Measurements from ENCODE around the gene FAM9C. TPM values are rescaled to one million over a fixed set of nuclear protein-coding genes. Genes with fewer than 3 reads are reported as not detected.

Gene FAM9C
- total RNA-seq, 1 experiment from 2014 or later: not detected

GRCh38 chrX:13014111-13015096, 30.0 kb downstream of the FAM9C start:
- Histone ChIP-seq H3K27ac (ENCODE audit: low read length) (peak overlapping the region; percentile 75), H3K4me1 (ENCODE audit: control insufficient read depth, insufficient read depth, low read length) (no peaks in the 10 kb centered on the region; the same call in 1 of the 2 replicates), H3K27me3 (ENCODE audit: control insufficient read depth, insufficient read depth, low read length) (no peaks in the 10 kb centered on the region), H3K4me3 (ENCODE audit: low read depth in 2 of 2, low read length in 2 of 2) (no peak overlapping the region), H3K9me3 (ENCODE audit: control insufficient read depth, insufficient read depth, low read depth, low read length) (no peaks in the 10 kb centered on the region), H3K36me3 (ENCODE audit: control insufficient read depth, insufficient read depth, low read length) (no peaks in the 10 kb centered on the region)
- ChIA-PET CTCF (no interaction called here), POLR2A (no interaction called here)
- BruUV-seq (replicated peaks): no TSS peak
- TF ChIP-seq SIN3A (IDR thresholded peaks at IDR 0.05; ENCODE audit: borderline replicate concordance, insufficient read depth, low read depth, low read length) (no peak), TCF7L2 (IDR thresholded peaks at IDR 0.05; ENCODE audit: low read depth, low read length) (no peak), REST (IDR thresholded peaks at IDR 0.05; ENCODE audit: insufficient read depth in 1 of 2, low read depth in 2 of 2, low read length in 1 of 2) (no peak), POLR2AphosphoS5 (IDR thresholded peaks at IDR 0.05; ENCODE audit: low read depth, low read length) (no peak)
- TF ChIP-seq, protein P1, sequence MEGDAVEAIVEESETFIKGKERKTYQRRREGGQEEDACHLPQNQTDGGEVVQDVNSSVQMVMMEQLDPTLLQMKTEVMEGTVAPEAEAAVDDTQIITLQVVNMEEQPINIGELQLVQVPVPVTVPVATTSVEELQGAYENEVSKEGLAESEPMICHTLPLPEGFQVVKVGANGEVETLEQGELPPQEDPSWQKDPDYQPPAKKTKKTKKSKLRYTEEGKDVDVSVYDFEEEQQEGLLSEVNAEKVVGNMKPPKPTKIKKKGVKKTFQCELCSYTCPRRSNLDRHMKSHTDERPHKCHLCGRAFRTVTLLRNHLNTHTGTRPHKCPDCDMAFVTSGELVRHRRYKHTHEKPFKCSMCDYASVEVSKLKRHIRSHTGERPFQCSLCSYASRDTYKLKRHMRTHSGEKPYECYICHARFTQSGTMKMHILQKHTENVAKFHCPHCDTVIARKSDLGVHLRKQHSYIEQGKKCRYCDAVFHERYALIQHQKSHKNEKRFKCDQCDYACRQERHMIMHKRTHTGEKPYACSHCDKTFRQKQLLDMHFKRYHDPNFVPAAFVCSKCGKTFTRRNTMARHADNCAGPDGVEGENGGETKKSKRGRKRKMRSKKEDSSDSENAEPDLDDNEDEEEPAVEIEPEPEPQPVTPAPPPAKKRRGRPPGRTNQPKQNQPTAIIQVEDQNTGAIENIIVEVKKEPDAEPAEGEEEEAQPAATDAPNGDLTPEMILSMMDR (IDR thresholded peaks at IDR 0.05): no peak
- DNase-seq (ENCODE audit: low read depth, low spot score): no peak
- no peak for ATAC-seq
- in situ Hi-C loops (cut with HindIII; ENCODE audit: low pct_unique_long_range_greater_than_20kb, low sequenced_read_pairs) (no loop called here), intact Hi-C loops (cut with micrococcal nuclease; ENCODE audit: unreplicated experiment) (no loop called here)

- H3K27me3 ChIP-seq (ENCODE audit: control insufficient read depth, insufficient read depth, low read length): no peaks in the 10 kb centered on the region
- no TSS peak for BruUV-seq (replicated peaks)
- H3K36me3 ChIP-seq (ENCODE audit: control insufficient read depth, insufficient read depth, low read length): no peaks in the 10 kb centered on the region
- DNase-seq (ENCODE audit: low read depth, low spot score) (no peak), ATAC-seq (no peak)
- TF ChIP-seq TCF7L2 (IDR thresholded peaks at IDR 0.05; ENCODE audit: low read depth, low read length) (no peak), REST (IDR thresholded peaks at IDR 0.05; ENCODE audit: insufficient read depth in 1 of 2, low read depth in 2 of 2, low read length in 1 of 2) (no peak), POLR2AphosphoS5 (IDR thresholded peaks at IDR 0.05; ENCODE audit: low read depth, low read length) (no peak)
- intact Hi-C loops (cut with micrococcal nuclease; ENCODE audit: unreplicated experiment): no loop called here
- in situ Hi-C loops (cut with HindIII; ENCODE audit: low pct_unique_long_range_greater_than_20kb, low sequenced_read_pairs): no loop called here
- ChIA-PET CTCF (no interaction called here), POLR2A (no interaction called here)
- peak overlapping the region; percentile 75 for H3K27ac ChIP-seq (ENCODE audit: low read length)
- H3K4me3 ChIP-seq (ENCODE audit: low read depth in 2 of 2, low read length in 2 of 2): no peak overlapping the region
- H3K4me1 ChIP-seq (ENCODE audit: control insufficient read depth, insufficient read depth, low read length): no peaks in the 10 kb centered on the region; the same call in 1 of the 2 replicates
- H3K9me3 ChIP-seq (ENCODE audit: control insufficient read depth, insufficient read depth, low read depth, low read length): no peaks in the 10 kb centered on the region
Measured at GRCh38 chrX:13013363-13014110, 30.9 kb downstream of the FAM9C start.
